Bronchial epithelial cell (primary cell): ENCODE measurements around the gene NOL7. TPM values are rescaled to one million over a fixed set of nuclear protein-coding genes. Genes with fewer than 3 reads are reported as not detected.

ENCODE experiments used
- DNase-seq: peaks from one replicate; pipeline ENCODE4 v3.0.0-alpha.2; 2010; ENCODE audit warnings: low read depth
- FAIRE-seq: peaks from 2 replicates; lab custom pipeline; 2011; peaks lifted over from hg19 to GRCh38; lab: Jason Lieb, UNC
- H3K27me3 ChIP-seq: 2 replicates; pipeline ENCODE4 v1.5.1; 2011; ENCODE audit warnings: low read length; ENCODE audit not compliant: control insufficient read depth, insufficient read depth
- H3K36me3 ChIP-seq: 2 replicates; pipeline ENCODE4 v1.5.1; 2011; ENCODE audit warnings: low read length; ENCODE audit not compliant: control insufficient read depth, insufficient read depth
- H3K4me3 ChIP-seq: 2 replicates; pipeline ENCODE4 v1.5.1; 2011; ENCODE audit warnings: mild to moderate bottlenecking, low read depth, low read length, control low read depth
- total RNA-seq: library from RNA; depleted of rRNA; stranded (reverse); fragments of >200 nt; gene quantifications from 2 replicates; pipeline ENCODE4 v1.2.1, GENCODE V29; 2014
- TF ChIP-seq, protein P1 (sequence below): IDR thresholded peaks from 2 replicates; pipeline ENCODE4 v1.5.1; 2011; ENCODE audit warnings: mild to moderate bottlenecking, moderate library complexity, low read length, control low read depth, inconsistent platforms; ENCODE audit not compliant: insufficient read depth, severe bottlenecking

The NOL7 gene
- total RNA-seq = 83.5 and 108 TPM in 2 replicates

DNA sequence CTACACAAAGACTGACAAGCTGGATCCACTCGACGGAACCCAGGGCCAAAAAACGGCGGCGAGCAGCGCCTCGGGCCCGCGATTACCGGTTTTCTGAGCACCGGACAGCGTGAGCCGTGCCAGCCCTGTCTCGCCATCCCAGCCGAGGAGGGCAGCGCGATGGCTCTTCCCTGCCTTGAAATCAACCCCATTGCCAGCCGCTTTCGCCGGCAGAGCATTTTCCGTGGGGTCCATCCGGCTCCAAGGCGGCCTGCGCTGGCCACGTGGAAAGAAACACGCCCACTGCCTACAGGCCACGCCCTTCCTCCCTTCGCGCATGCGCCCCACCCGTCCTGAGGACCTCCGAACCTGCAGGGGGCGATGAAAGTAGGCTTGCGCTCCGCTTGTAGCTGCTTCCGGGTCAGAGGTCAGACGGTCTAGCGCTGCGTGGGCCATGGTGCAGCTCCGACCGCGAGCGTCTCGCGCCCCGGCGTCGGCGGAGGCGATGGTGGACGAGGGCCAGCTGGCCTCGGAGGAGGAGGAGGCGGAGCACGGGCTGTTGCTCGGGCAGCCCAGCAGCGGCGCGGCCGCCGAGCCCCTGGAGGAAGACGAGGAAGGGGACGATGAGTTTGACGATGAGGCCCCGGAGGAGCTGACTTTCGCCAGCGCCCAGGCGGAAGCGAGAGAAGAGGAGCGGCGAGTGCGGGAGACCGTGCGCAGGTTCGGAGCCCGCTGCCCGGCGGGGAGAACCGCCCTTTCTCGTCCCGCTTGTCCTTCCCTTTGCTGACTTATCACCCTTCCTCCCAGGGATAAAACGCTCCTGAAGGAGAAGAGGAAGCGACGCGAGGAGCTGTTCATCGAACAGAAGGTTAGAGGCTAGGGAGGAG, at the start of gene NOL7:
Gene NOL7 (plus strand): TSS at position 410 of the 866 bp plus-strand sequence. CDS start 24 bp downstream, at position 434.
- TF ChIP-seq, protein P1, sequence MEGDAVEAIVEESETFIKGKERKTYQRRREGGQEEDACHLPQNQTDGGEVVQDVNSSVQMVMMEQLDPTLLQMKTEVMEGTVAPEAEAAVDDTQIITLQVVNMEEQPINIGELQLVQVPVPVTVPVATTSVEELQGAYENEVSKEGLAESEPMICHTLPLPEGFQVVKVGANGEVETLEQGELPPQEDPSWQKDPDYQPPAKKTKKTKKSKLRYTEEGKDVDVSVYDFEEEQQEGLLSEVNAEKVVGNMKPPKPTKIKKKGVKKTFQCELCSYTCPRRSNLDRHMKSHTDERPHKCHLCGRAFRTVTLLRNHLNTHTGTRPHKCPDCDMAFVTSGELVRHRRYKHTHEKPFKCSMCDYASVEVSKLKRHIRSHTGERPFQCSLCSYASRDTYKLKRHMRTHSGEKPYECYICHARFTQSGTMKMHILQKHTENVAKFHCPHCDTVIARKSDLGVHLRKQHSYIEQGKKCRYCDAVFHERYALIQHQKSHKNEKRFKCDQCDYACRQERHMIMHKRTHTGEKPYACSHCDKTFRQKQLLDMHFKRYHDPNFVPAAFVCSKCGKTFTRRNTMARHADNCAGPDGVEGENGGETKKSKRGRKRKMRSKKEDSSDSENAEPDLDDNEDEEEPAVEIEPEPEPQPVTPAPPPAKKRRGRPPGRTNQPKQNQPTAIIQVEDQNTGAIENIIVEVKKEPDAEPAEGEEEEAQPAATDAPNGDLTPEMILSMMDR = peak; percentile 98
- H3K27me3 ChIP-seq = no peaks in the 10 kb centered on the region
- peaks cover 5% of the 10 kb centered on the region for H3K36me3 ChIP-seq
- peak within 1 kb of the TSS; percentile 75 for H3K4me3 ChIP-seq
- FAIRE-seq (no peak), DNase-seq (peak; percentile 91)

DNA sequence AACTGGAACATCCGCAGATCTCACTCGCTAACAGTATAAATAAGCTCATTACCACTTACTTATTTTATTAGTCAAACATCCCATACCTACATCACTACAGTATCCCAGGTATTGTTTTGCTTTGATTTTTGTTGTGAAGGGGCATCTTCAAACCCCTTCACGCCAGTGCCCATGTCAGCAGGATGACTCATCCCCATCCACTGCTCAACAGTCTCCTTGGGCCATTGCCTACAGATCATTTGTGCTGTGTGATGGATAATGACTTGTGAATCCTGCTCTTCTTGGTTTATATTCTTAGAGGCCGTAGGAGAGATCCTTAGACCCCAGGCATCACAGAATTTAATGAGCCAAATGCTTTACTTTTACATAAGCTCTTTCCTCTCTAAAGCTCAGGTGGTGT, 49.2 kb upstream of the NOL7 start:
- H3K36me3 ChIP-seq = no peaks in the 10 kb centered on the region
- DNase-seq (no peak), FAIRE-seq (no peak)
- H3K27me3 ChIP-seq = no peaks in the 10 kb centered on the region
- no peak overlapping the region for H3K4me3 ChIP-seq
- TF ChIP-seq, protein P1 = no peak

DNA sequence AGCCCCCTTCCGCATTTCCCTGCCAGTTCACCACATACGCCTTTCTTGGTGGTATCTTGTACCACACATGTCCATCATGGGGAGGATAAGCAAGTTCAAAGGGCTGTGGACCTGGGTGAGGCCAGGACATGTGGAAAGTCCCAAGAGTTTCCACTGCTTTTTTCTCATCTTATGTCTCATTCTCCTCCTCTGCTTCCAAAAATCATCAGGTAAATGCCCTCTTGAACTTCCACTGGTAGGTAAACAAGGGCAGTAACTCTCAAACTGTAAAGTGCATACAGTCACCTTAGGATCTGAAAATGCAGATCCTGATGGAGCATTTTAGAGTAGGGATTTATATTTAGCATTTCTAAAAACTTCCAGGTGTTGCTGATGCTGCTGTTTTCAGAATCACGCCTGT, 48.6 kb upstream of the NOL7 start:
- DNase-seq (no peak), FAIRE-seq (no peak)
- Histone ChIP-seq H3K36me3 (no peaks in the 10 kb centered on the region), H3K27me3 (no peaks in the 10 kb centered on the region), H3K4me3 (no peak overlapping the region)
- TF ChIP-seq, protein P1 = no peak

DNA sequence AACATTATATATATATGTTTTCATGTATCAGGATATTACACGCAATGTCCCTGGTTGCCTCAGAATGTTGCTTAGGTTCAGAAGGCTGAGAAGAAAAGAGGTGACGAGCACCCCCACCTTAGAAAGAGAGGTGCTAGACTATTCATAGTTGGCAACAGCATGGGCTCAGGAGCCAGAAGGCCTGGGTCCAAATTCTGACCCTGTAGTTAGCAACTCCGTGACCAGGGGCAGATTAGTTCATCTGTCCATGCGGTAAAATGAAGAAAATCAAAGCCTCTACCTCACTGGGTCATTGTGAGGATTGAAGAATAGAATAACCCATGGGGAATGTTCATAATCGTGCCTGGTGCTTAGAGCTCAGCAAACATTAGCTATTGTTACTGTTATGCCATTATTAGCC, 46.2 kb upstream of the NOL7 start:
- TF ChIP-seq, protein P1 = no peak
- Histone ChIP-seq H3K4me3 (no peak overlapping the region), H3K36me3 (no peaks in the 10 kb centered on the region), H3K27me3 (no peaks in the 10 kb centered on the region)
- FAIRE-seq (no peak), DNase-seq (no peak)

DNA sequence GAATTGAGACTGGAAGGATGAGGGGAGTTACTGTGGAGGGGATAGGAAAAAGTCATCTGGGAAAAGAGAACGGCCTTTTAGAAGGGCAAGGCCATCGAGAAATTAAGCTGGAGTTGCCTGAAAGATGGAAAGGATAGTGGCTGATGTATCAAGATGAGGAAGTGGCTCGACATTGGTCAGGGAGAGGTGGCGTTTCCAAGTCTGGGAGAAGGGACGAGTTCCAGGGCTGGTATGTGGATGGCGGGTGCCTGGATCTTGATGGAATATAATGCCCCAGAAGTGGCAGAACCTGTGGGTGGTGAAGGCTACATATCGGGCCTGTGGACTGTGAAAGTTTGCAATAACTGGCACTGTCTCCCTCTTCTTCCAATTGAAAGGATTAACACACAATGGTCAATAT, 42.9 kb upstream of the NOL7 start:
- Histone ChIP-seq H3K4me3 (no peak overlapping the region), H3K36me3 (no peaks in the 10 kb centered on the region), H3K27me3 (no peaks in the 10 kb centered on the region)
- FAIRE-seq = no peak
- TF ChIP-seq, protein P1 = no peak
- no peak for DNase-seq
